HG02571 (cell line): Measurements from ENCODE around the gene PDXK.

Experiments used
- ATAC-seq: cut with Tn5 transposase; IDR thresholded peaks from one replicate; pipeline ENCODE4 v1.9.1; 2021; ENCODE audit warnings: mild to moderate bottlenecking, moderate library complexity; ENCODE audit not compliant: unreplicated experiment

The PDXK gene

DNA sequence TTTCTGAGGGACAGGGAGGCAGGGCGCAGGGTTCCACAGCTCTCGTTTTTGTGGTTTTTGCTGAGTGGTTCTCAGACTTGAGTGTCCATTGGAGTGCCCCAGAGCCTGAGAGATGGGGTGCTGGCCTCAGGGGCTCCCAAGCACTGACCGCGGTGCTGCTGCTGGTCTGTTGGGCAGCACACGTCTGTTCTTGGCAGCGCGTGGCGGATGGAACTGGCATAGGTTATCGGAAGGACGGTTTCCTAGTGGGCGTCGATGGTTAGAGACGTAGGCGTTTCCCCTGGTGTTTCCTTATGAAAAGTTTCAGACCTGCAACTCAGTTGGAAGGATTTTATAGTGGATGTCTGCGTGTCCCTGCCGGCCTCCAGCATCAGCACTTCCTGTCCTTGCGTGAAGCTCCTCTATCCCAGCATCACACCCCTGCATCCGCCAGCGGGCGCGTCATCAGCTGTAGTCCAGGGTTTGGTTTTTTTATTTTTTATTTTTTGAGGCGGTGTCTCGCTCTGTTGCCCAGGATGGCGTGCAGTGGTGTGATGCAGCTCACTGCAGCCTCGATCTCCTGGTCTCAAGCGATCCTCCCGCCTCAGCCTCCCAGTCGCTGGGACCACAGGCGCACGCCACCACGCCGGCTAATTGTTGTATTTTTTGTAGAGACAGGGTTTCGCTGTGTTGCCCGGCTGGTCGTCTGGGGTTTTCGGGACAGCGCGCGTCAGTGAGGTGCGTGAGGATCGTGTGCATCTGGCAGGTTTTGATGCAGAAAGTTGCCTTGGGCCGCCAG lies 82.3 kb downstream of the PDXK start:
- no peak for ATAC-seq

DNA sequence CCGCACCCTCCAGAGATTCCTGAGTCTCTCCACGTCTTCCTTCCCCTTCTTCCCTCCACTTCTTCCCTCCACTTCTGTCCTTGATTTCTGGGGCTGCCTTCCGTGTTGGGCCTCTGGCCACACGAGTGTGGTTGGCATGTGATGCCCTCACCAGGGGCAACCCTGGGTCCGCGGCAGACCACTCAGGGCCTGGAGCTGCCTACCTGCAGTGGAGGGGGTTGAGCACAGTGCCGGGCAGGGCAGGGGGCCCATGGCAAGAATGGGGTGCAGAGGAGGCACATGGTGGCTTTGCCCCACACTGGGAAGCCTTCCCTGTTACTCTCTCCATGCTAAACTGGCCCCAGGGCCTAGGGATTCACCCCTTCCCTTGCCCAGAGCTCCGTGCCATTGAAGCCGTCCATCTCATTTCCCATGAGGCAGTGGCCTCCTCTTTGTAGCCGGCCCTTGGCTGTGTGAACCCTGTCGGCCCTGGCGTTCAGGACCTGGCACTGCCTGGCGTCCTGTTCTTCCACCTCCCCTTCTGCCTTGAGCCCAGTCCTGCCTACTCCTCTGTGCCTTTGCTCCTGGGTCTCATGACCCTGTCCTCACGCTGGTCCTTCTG lies 83.9 kb downstream of the PDXK start:
- no peak for ATAC-seq

DNA sequence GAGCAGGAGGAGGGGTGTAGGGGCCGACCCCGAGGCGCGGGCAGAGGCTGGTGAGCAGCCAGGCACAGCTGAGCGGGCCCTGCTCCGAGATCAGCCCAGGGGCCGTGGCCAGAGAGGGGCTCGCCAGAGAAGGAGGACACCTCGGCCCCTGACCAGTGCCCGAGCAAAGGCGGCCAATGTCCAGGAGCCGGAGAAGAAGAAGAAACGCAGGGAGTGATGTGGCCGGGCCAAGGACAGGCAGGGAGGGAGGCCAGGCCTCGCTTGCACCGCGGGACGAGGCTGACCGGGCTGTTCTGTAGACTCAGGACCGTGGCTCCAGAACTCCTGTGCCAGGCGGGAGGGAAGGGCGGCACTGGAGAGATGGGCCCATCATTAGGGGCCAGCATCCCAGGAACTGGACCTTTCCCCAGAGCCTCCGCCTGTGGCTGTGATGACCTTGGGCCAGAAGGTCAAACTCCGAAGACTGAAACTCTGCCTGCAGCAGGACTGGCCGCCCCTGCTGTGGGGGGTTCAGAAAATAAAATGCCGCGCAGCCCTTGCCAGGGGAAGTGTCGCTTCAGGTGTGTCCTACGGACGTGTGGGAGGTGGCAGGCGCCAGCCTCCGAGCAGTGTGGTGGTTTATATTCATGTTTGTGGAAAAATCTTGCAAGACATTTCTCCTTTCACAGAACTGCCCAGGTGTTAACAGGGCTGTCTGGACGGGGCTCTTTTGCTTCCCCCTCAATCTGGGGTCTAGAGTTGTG lies 84.8 kb downstream of the PDXK start:
- ATAC-seq = no peak

DNA sequence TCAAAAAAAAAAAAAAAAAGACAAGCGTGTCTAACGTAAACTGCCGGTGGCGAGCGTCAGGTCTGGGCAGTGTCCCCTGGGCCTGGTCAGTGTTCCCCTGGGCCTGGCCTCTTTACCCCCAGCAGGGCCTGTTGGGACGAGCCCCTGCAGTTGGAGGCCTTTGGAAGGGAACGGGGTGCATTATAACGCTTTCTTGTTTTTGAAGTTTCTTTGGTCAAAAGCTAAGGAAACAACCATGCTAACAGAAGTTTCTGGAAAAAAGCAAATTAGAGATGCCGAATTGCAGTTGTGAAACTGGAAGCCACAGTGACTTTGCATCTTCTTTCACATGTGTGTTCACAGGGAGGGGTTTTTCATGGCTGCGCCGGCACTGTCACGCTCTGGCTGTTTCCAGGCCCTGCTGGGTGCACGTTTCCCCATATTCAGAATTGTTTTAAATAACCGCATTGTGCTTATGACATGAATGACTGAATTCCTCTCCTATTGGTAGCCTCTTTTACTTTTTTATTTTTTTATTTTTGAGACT lies 86.4 kb downstream of the PDXK start:
- peak; percentile 76 for ATAC-seq

DNA sequence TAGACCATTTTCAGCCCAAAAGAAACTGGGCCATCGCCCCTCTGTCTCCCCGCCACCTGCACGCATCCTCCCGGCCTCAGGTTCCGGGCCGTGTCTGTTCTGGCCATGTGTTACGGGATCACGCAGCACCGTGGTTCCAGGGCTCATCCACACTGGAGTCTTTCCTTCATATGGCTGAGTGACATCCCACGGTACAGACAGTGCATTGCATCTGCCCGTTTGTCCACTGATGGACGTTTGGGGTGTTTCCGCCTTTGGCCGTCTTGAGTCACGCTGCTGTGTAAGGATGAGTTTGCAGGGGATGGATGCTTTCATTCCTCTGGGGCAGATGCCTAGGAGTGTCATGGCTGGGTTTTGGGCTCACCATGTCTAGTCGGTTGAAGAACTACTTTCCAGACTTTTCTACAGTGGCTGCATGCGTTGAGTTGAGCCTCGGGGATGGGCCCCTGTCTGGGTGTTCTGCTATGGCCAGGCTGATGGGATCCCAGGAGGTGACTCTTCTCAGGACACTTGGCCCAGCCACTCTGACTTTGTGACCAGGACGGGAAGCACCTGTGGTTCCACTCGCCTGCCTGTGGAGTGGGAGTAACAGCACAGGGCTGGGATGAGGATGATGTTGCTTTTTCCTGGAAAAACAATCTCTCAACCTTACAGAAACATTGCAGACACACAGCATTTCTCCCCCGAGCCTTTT lies 87.2 kb downstream of the PDXK start:
- ATAC-seq = no peak

DNA sequence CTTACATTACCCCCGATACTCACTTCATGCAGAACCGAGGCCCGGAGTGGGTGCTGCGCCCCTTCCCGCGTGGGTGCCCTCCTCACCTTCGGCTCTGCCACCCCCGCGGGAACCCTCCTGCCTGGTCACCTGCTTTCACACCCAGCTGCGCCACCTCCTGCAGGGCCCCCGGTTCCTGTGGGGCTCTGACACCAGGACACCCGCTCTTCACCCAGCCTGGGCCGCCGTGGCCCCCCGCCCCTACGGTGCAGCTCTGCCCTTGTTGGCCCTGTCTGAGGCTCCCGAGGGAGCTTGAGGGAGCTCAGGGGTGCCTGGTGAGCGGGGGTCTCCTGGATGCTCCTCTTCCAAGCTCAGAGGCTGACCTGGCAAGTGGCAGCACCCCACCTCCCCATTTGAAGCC lies 89.4 kb downstream of the PDXK start:
- ATAC-seq = no peak

DNA sequence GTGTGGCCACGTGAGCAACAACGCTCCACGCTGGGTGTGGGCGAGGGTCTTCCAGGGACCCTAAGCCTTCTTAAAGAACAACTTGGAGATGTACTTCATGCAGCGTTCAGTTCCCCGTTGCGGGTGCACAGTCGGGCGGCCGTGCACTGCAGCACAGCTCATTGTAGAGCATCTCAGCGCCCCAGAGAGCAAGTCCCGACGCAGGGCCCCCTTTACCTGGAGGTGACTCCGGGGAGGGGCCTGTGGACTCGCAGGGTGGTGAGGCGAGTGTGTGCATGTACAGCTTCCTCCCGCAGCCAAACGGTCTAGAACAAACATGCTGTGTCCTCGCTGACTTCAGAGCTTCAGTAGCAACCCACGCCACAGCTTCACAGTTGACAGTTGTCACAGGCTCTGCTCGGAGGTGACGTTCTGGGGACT lies 89.9 kb downstream of the PDXK start:
- no peak for ATAC-seq

DNA sequence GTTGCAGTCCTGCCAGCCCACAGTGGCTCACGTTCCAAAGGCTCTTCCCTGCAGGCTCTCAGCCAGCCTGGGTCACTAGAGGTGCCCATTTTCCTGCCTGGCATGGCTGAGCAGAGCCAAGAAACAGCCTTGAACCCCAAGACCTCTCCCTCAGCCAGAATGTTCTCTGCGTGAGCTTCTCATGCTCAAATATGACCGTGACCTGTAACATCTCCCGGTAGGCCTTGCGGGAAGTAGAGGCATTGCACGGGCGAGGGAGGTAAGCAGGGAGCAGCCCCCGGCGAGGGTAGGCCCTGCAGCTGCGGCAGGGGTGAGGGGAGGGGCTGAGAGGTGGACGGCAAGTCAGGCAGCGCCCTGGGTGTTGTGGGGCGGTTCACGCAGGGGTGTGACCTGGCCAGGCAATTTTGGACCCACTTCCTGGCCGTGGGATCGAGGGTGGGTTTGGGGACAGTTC lies 90.4 kb downstream of the PDXK start:
- ATAC-seq = no peak

DNA sequence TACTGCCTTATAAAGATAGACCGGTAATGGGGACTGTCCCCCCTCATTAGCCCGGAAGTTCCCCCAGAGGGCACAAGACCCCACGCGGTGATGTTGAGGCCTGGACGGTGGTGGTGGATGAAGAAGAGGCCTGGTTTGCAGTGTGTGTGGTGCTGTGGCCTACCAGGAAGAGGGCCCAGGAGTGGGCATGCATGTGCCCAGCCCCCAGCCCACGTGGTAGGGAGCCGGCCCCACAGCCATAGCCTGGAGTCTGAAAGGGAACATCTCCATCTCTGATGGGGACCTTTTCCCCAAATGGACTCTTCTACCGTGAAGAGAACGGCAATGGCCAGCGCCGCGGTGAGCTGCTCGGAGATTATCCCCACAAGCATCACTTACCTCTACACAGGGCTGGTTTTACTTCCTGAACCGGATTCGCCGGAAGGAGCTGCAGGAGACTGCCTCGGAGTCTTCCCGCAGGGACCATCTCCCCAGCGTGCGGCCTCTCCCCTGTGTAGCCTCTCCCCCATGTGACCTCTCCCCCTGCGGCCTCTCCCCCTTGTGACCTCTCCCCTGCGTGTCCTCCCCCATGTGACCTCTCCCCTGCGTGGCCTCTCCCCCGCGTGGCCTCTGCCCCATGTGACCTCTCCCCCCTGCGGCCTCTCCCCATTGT lies 91.0 kb downstream of the PDXK start:
- no peak for ATAC-seq

DNA sequence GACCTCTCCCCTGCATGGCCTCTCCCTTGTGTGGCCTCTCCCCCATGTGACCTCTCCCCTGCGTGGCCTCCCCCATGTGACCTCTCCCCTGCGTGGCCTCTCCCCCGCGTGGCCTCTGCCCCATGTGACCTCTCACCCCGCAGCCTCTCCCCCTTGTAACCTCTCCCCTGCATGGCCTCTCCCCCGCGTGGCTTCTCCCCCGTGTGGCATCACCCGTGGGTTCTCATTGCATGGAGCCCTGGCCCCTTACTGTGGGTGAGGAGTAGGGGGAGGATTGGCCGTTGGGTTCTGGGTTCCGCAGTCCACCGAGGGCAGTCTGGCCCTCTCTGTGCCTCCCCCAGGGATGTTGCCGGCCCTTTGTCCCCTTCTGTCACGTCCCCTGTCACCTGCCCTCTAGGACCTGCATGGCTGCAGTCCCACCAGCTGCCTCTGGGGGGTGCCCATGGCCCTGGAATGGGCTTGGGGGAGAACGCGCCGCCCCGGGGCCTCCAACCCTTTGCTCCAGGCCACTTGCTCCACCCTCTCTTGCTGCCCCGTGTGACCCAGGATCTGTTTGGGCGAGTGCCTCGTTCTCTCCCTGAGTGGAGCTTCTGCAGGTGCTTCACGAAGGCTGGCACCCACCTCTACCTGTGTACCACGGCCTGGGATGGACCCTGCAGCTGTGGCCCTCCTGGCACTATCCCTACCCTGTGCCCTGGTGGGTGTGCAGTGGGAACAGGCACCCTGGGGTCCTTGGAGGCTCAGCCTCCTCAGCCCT lies 91.8 kb downstream of the PDXK start:
- ATAC-seq = peak; percentile 54

DNA sequence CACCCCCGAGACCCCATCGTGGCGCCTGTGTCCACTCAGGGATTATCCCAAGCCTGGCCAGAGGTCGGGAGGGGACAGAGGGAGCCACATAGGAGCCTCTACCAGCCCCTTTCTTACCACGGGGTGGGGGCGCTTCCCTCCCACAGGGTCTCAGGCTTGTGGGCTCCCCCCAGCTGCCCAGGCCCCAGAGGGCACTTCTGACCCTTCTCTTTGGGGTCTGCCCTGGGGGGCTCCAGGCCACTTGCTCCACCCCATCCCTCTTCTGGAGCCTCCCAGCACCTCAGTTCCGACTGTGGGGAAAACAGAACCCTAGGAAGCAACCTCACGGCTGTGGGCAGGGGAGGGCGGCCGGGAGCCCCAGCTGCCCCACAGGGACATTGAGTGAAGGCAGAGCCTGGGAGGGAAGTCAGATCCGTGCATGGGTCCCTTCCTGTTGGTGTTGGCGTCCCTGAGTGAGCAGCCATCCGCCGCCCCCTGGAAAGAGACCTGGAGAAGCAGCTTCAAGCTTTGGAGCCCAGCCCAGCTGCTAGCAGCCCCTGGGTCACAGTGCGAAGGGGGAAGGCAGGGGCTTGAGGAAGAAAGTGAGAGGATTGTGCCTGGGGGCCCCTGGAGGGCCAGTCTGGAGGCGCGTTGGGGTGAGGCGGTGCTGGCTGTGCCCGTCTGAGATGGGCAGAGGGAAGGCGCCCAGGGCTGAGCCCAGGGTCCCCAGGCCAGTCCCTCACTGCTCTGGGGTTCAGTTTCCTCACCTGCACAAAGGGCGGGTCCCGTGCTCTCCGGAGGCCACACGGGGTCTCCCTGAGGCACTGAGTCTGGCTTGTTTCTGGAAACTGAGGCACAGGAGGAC lies 92.6 kb downstream of the PDXK start:
- ATAC-seq = no peak
